H1 (cell line): ENCODE data around the gene NSUN4. TPM values are rescaled to one million over a fixed set of nuclear protein-coding genes. Genes with fewer than 3 reads are reported as not detected.
"Not testable (repeated sequence)": the region's sequence is repeated elsewhere in the genome, so short reads cannot be mapped to it uniquely, and the experiment has no call there.

Experiments
- CTCF ChIA-PET: fragments of 300-600 bp; sonication (Branson Sonifier 250); formaldehyde crosslinking; loops from one replicate; lab custom pipeline; 2021; ENCODE audit not compliant: partially characterized antibody; lab: Charles Lee
- POLR2A ChIA-PET: fragments of 300-600 bp; sonication (Branson Sonifier 250); formaldehyde crosslinking; loops from one replicate; lab custom pipeline; 2021; ENCODE audit warnings: inconsistent platforms; ENCODE audit not compliant: partially characterized antibody; lab: Charles Lee
- DNase-seq, 2 experiments: peaks; one replicate each; pipeline versions ENCODE4 v3.0.0 to v3.0.0-alpha.2; 2010 to 2022; ENCODE audit warnings: low spot score in 2 of 2, low read depth in 1 of 2, mixed read lengths in 1 of 2
- FAIRE-seq: peaks from 2 replicates; lab custom pipeline; 2011; peaks lifted over from hg19 to GRCh38; lab: Jason Lieb, UNC
- H2AFZ ChIP-seq: 2 replicates; pipeline ENCODE4 v1.8.1; 2012; ENCODE audit warnings: low read length, inconsistent platforms
- H2AK5ac ChIP-seq: 2 replicates; pipeline ENCODE4 v1.6.1; 2013; ENCODE audit warnings: low read depth, low read length
- H2BK120ac ChIP-seq: replicated peaks from 2 replicates; pipeline ENCODE3; 2013; ENCODE audit warnings: low read depth, low read length, inconsistent platforms
- H2BK12ac ChIP-seq: 2 replicates; pipeline ENCODE4 v1.6.1; 2013; ENCODE audit warnings: low read depth, low read length
- H2BK15ac ChIP-seq: 2 replicates; pipeline ENCODE4 v1.6.1; 2013; ENCODE audit warnings: low read length
- H2BK20ac ChIP-seq: 2 replicates; pipeline ENCODE4 v1.6.1; 2013; ENCODE audit warnings: low read length
- H2BK5ac ChIP-seq: 2 replicates; pipeline ENCODE4 v1.6.1; 2013; ENCODE audit warnings: low read depth, low read length
- H3K14ac ChIP-seq: 2 replicates; pipeline ENCODE4 v1.6.1; 2013; ENCODE audit warnings: inconsistent platforms; ENCODE audit not compliant: insufficient read length
- H3K18ac ChIP-seq: 2 replicates; pipeline ENCODE4 v1.6.1; 2013; ENCODE audit warnings: low read length; ENCODE audit errors: extremely low read depth
- H3K23ac ChIP-seq: 2 replicates; pipeline ENCODE4 v1.6.1; 2013; ENCODE audit warnings: inconsistent platforms; ENCODE audit not compliant: insufficient read length
- H3K23me2 ChIP-seq: 2 replicates; pipeline ENCODE4 v1.6.1; 2013; ENCODE audit warnings: low read depth, low read length
- H3K27ac ChIP-seq: 2 replicates; pipeline ENCODE4 v1.6.1; 2011; ENCODE audit warnings: low read depth, low read length, inconsistent platforms
- H3K27me3 ChIP-seq, 4 experiments: replicated peaks in 1 of 4; 1 replicate in 1 of 4; 2 replicates in 3 of 4; pipeline versions ENCODE4 v1.6.1 to v1.8.1; 2011 to 2013; ENCODE audit warnings: low read length in 3 of 4, mild to moderate bottlenecking in 3 of 4, inconsistent platforms in 2 of 4, mixed read lengths in 2 of 4, moderate library complexity in 1 of 4; ENCODE audit not compliant: control insufficient read depth in 3 of 4, insufficient read depth in 3 of 4; ENCODE audit errors: extremely low read depth in 1 of 4
- H3K36me3 ChIP-seq, 4 experiments: 2 replicates each; pipeline versions ENCODE4 v1.6.1 to v1.8.1; 2011 to 2013; ENCODE audit warnings: mild to moderate bottlenecking in 4 of 4, low read length in 3 of 4, moderate library complexity in 2 of 4, control low read depth in 1 of 4, inconsistent platforms in 1 of 4; ENCODE audit not compliant: insufficient read depth in 4 of 4, control insufficient read depth in 2 of 4
- H3K4ac ChIP-seq: replicated peaks from 2 replicates; pipeline ENCODE3; 2013; ENCODE audit warnings: low read length, low read depth, mixed read lengths, inconsistent platforms; ENCODE audit not compliant: insufficient read length
- H3K4me1 ChIP-seq, 4 experiments: replicated peaks in 1 of 4; 1 replicate in 1 of 4; 2 replicates in 3 of 4; pipeline versions ENCODE4 v1.6.1 to v1.8.1; 2011 to 2013; ENCODE audit warnings: low read length in 3 of 4, inconsistent platforms in 2 of 4, mixed read lengths in 1 of 4; ENCODE audit not compliant: insufficient read depth in 4 of 4, control insufficient read depth in 3 of 4
- H3K4me2 ChIP-seq, 2 experiments: 2 replicates each; pipeline versions ENCODE4 v1.6.1 to v1.8.1; 2011 to 2013; ENCODE audit warnings: low read depth in 2 of 2, low read length in 2 of 2, control low read depth in 1 of 2, inconsistent platforms in 1 of 2, mild to moderate bottlenecking in 1 of 2; ENCODE audit not compliant: insufficient read depth in 1 of 2
- H3K4me3 ChIP-seq, 4 experiments: fragments of 200-600, 300-600 bp in 1 of 4; sonication (generic), shearing (Covaris generic), sonication (Bioruptor Twin) in 1 of 4; 2 replicates each; pipeline versions ENCODE4 v1.5.1 to v1.8.1; 2011 to 2016; ENCODE audit warnings: low read length in 4 of 4, low read depth in 3 of 4, control low read depth in 2 of 4, inconsistent platforms in 2 of 4, mild to moderate bottlenecking in 2 of 4, mixed read lengths in 1 of 4, moderate library complexity in 1 of 4; ENCODE audit not compliant: insufficient read depth in 2 of 4; ENCODE audit errors: extremely low read depth in 1 of 4
- H3K56ac ChIP-seq: replicated peaks from 2 replicates; pipeline ENCODE3; 2013; ENCODE audit warnings: low read depth, mild to moderate bottlenecking, mixed read lengths, low read length, inconsistent platforms; ENCODE audit not compliant: insufficient read length
- H3K79me1 ChIP-seq: 2 replicates; pipeline ENCODE4 v1.6.1; 2013; ENCODE audit warnings: low read depth, low read length, control low read depth
- H3K79me2 ChIP-seq, 2 experiments: 2 replicates each; pipeline versions ENCODE4 v1.6.1 to v1.8.1; 2012 to 2013; ENCODE audit warnings: low read length in 2 of 2, mild to moderate bottlenecking in 2 of 2, inconsistent platforms in 1 of 2; ENCODE audit not compliant: insufficient read depth in 2 of 2, control insufficient read depth in 1 of 2
- H3K9ac ChIP-seq, 4 experiments: replicated peaks in 1 of 4; 1 replicate in 1 of 4; 2 replicates in 3 of 4; pipeline versions ENCODE4 v1.6.1 to v1.8.1; 2011 to 2013; ENCODE audit warnings: low read depth in 3 of 4, low read length in 3 of 4, control low read depth in 2 of 4, mild to moderate bottlenecking in 2 of 4, moderate library complexity in 2 of 4, inconsistent platforms in 1 of 4; ENCODE audit errors: extremely low read depth in 1 of 4
- H3K9me3 ChIP-seq, 2 experiments: 2 replicates each; pipeline versions ENCODE4 v1.6.1 to v1.8.1; 2012 to 2013; ENCODE audit warnings: mild to moderate bottlenecking in 2 of 2, moderate library complexity in 2 of 2, control low read depth in 1 of 2, inconsistent platforms in 1 of 2, low read depth in 1 of 2, low read length in 1 of 2, mixed read lengths in 1 of 2; ENCODE audit not compliant: insufficient read depth in 2 of 2
- H4K20me1 ChIP-seq, 2 experiments: replicated peaks in 1 of 2; 2 replicates each; pipeline versions ENCODE3 to v1.8.1; 2011 to 2013; ENCODE audit warnings: inconsistent platforms in 2 of 2, low read length in 2 of 2, mild to moderate bottlenecking in 1 of 2; ENCODE audit not compliant: insufficient read depth in 2 of 2, control insufficient read depth in 1 of 2
- H4K5ac ChIP-seq: 2 replicates; pipeline ENCODE4 v1.6.1; 2013; ENCODE audit warnings: low read length, low read depth, mixed read lengths, inconsistent platforms; ENCODE audit not compliant: insufficient read length
- H4K8ac ChIP-seq: 2 replicates; pipeline ENCODE4 v1.8.0; 2013; ENCODE audit warnings: mild to moderate bottlenecking, moderate library complexity, low read length, inconsistent platforms; ENCODE audit not compliant: insufficient read depth; ENCODE audit errors: extremely low read depth
- H4K91ac ChIP-seq: replicated peaks from 2 replicates; pipeline ENCODE3; 2013; ENCODE audit warnings: low read length, mixed read lengths, inconsistent platforms; ENCODE audit not compliant: insufficient read length
- WGBS, 2 experiments: shearing (Covaris generic) in 1 of 2; methylation state at CpG; one replicate each; pipeline versions ENCODE4 v1.1.6 to v1.1.7; 2013 to 2015; ENCODE audit warnings: low lambda C conversion rate in 2 of 2, mixed read lengths in 2 of 2, inconsistent platforms in 1 of 2, low coverage in 1 of 2, missing lambda C conversion rate in 1 of 2; ENCODE audit not compliant: insufficient replicate concordance in 2 of 2, insufficient coverage in 1 of 2, insufficient read length in 1 of 2; ENCODE audit errors: extremely low coverage in 1 of 2, missing lambda C conversion rate in 1 of 2; 5-methylcytosine and 5-hydroxymethylcytosine counted together
- polyA plus RNA-seq, 7 experiments: library from polyadenylated mRNA; depleted of rRNA in 3 of 7; stranded (reverse) in 5 of 7; unstranded in 2 of 7; fragments of >200 nt in 5 of 7; fragments of 200-250 nt in 2 of 7; gene quantifications; 1 replicate in 5 of 7; 2 replicates in 1 of 7; 4 replicates in 1 of 7; pipeline versions ENCODE4 v1.2.1 to v1.2.3, GENCODE V29; 2011 to 2013; ENCODE audit warnings: missing spikeins in 2 of 7, mixed read lengths in 2 of 7
- total RNA-seq: library from RNA; stranded (reverse); fragmentation: NEBNext Ultra II Directional; extraction: Animal tissue kit (Norgen Biotek cat#: 25700); gene quantifications from 2 replicates; pipeline ENCODE4 v1.2.1, GENCODE V29; 2021

NSUN4 gene
- total and polyA plus RNA-seq, 2 of the 8 experiments (the other 6 are each of a cell fraction or from before 2014, with no cell fraction given), result 9.7 to 15.7 TPM

GRCh38 chr1:46319960-46320914, 20.4 kb upstream of the NSUN4 start:
- H3K14ac ChIP-seq, H3K4me3 ChIP-seq, H3K56ac ChIP-seq, H2AFZ ChIP-seq, H4K20me1 ChIP-seq, H3K79me1 ChIP-seq, H3K9ac ChIP-seq, H3K18ac ChIP-seq, H2BK20ac ChIP-seq, H4K8ac ChIP-seq, H3K79me2 ChIP-seq, H3K9me3 ChIP-seq, H4K5ac ChIP-seq, H3K4me2 ChIP-seq, FAIRE-seq, H3K27ac ChIP-seq, H2BK5ac ChIP-seq, H2BK15ac ChIP-seq, H3K4me1 ChIP-seq, H4K91ac ChIP-seq, H3K4ac ChIP-seq, DNase-seq, H3K23ac ChIP-seq, H3K27me3 ChIP-seq, H2BK12ac ChIP-seq, H2BK120ac ChIP-seq, H3K23me2 ChIP-seq, H2AK5ac ChIP-seq: not testable (repeated sequence)
- peaks cover 5 to 20% (median 10%) of the 10 kb centered on the region in 4 experiments; a peak in 7 of 8 replicates for H3K36me3 ChIP-seq
- CTCF ChIA-PET, result interaction anchor here (0.9 to 3.2 kb wide), 5 partner anchors 9 to 20 kb away, joined by 3 to 16 read pairs (median 4); partner anchors contain the start of gene NSUN4
- WGBS, 2 experiments, result 85% methylated on average over 11 of the region's 13 CpGs; no CpG with 5 or more reads in 1 of the 2 experiments
- POLR2A ChIA-PET, result interaction anchor here (0.6 to 4.4 kb wide), 6 partner anchors 8 to 49 kb away, joined by 4 to 39 read pairs (median 24); partner anchors contain the start of genes LRRC41, NSUN4 and UQCRH
